Osteoblast (primary cell): ENCODE results near the gene ABLIM1. TPM values are rescaled to one million over a fixed set of nuclear protein-coding genes. Genes with fewer than 3 reads are reported as not detected.

ENCODE experiments used
- DNase-seq: peaks from one replicate; pipeline ENCODE4 v3.0.0; 2011; ENCODE audit warnings: low spot score, mixed read lengths; ENCODE audit not compliant: insufficient read length; ENCODE audit errors: missing footprints
- H2AFZ ChIP-seq: 2 replicates; pipeline ENCODE4 v1.6.0; 2011; ENCODE audit warnings: mild to moderate bottlenecking, low read length
- H3K27ac ChIP-seq: 2 replicates; pipeline ENCODE4 v1.5.1; 2011; ENCODE audit warnings: mild to moderate bottlenecking, low read depth, low read length, moderate library complexity
- H3K27me3 ChIP-seq: 2 replicates; pipeline ENCODE4 v1.6.0; 2012; ENCODE audit warnings: mild to moderate bottlenecking, control low read depth, inconsistent platforms, low read length, moderate library complexity; ENCODE audit not compliant: insufficient read depth
- H3K36me3 ChIP-seq: 2 replicates; pipeline ENCODE4 v1.5.1; 2011; ENCODE audit warnings: mild to moderate bottlenecking, low read length, control low read depth, moderate library complexity; ENCODE audit not compliant: insufficient read depth
- H3K4me1 ChIP-seq: 2 replicates; pipeline ENCODE4 v1.5.1; 2011; ENCODE audit warnings: mild to moderate bottlenecking, low read length, control low read depth, moderate library complexity; ENCODE audit not compliant: insufficient read depth
- H3K4me2 ChIP-seq: 2 replicates; pipeline ENCODE4 v1.6.0; 2011; ENCODE audit warnings: mild to moderate bottlenecking, low read length; ENCODE audit not compliant: insufficient read depth
- H3K4me3 ChIP-seq: fragments of 200-600 bp; sonication (generic); 3 replicates; pipeline ENCODE4 v1.5.1; 2012; ENCODE audit warnings: mild to moderate bottlenecking, low read length, inconsistent platforms; ENCODE audit not compliant: insufficient read depth
- H3K79me2 ChIP-seq: 2 replicates; pipeline ENCODE4 v1.6.0; 2012; ENCODE audit warnings: mild to moderate bottlenecking, low read length, control low read depth, inconsistent platforms; ENCODE audit not compliant: insufficient read depth
- H3K9me3 ChIP-seq: 2 replicates; pipeline ENCODE4 v1.5.1; 2011; ENCODE audit warnings: low read depth, low read length, control low read depth
- H4K20me1 ChIP-seq: 2 replicates; pipeline ENCODE4 v1.6.0; 2012; ENCODE audit warnings: mild to moderate bottlenecking, low read length, control low read depth; ENCODE audit not compliant: insufficient read depth
- CTCF ChIP-seq: IDR thresholded peaks from 2 replicates; pipeline ENCODE4 v1.5.1; 2011; ENCODE audit warnings: mild to moderate bottlenecking, low read depth, low read length, moderate library complexity; ENCODE audit errors: extremely low read depth
- total RNA-seq: library from RNA; depleted of rRNA; stranded (reverse); fragments of >200 nt; gene quantifications from 2 replicates; pipeline ENCODE4 v1.2.3, GENCODE V29; 2012

The ABLIM1 gene
- total RNA-seq, 1 donor: 11.2 TPM

- no peak overlapping the region for H2AFZ ChIP-seq
- H3K4me2 ChIP-seq: no peak overlapping the region
- H3K27ac ChIP-seq: no peak overlapping the region
- H3K27me3 ChIP-seq: peaks cover 19% of the 10 kb centered on the region
- no peaks in the 10 kb centered on the region for H3K79me2 ChIP-seq
- peaks cover 3% of the 10 kb centered on the region for H3K4me1 ChIP-seq
- no peaks in the 10 kb centered on the region for H3K9me3 ChIP-seq
- no peaks in the 10 kb centered on the region for H3K36me3 ChIP-seq
- no peak overlapping the region for H3K4me3 ChIP-seq
- H4K20me1 ChIP-seq: no peaks in the 10 kb centered on the region
- no peak for DNase-seq
- no peak for TF ChIP-seq CTCF
These were observed 41.6 kb downstream of the ABLIM1 start for GRCh38 chr10:114616516-114616915.

- TF ChIP-seq CTCF: no peak
- Histone ChIP-seq H3K27me3 (peaks cover 19% of the 10 kb centered on the region), H3K4me1 (peaks cover 3% of the 10 kb centered on the region), H4K20me1 (no peaks in the 10 kb centered on the region), H2AFZ (no peak overlapping the region), H3K79me2 (no peaks in the 10 kb centered on the region), H3K36me3 (no peaks in the 10 kb centered on the region), H3K27ac (no peak overlapping the region), H3K9me3 (no peaks in the 10 kb centered on the region), H3K4me2 (no peak overlapping the region), H3K4me3 (no peak overlapping the region)
- no peak for DNase-seq
These were observed 42.0 kb downstream of the ABLIM1 start for GRCh38 chr10:114616103-114616502.

- Histone ChIP-seq H3K9me3 (no peaks in the 10 kb centered on the region), H3K4me1 (peaks cover 3% of the 10 kb centered on the region), H4K20me1 (no peaks in the 10 kb centered on the region), H3K27me3 (peaks cover 19% of the 10 kb centered on the region), H3K27ac (no peak overlapping the region), H3K79me2 (no peaks in the 10 kb centered on the region), H3K36me3 (no peaks in the 10 kb centered on the region), H3K4me2 (no peak overlapping the region), H3K4me3 (no peak overlapping the region), H2AFZ (no peak overlapping the region)
- no peak for TF ChIP-seq CTCF
- DNase-seq: no peak
These were observed 42.5 kb downstream of the ABLIM1 start for GRCh38 chr10:114615600-114616007.

GRCh38 chr10:114613237-114613979 lies 44.7 kb downstream of the ABLIM1 start:
- H2AFZ ChIP-seq: no peak overlapping the region
- DNase-seq: no peak
- peaks cover 18% of the 10 kb centered on the region for H3K27me3 ChIP-seq
- no peak for TF ChIP-seq CTCF
- H4K20me1 ChIP-seq: no peaks in the 10 kb centered on the region
- H3K9me3 ChIP-seq: no peaks in the 10 kb centered on the region
- no peak overlapping the region for H3K4me2 ChIP-seq
- H3K4me3 ChIP-seq: no peak overlapping the region
- H3K36me3 ChIP-seq: no peaks in the 10 kb centered on the region
- H3K27ac ChIP-seq: no peak overlapping the region
- no peaks in the 10 kb centered on the region for H3K4me1 ChIP-seq
- no peaks in the 10 kb centered on the region for H3K79me2 ChIP-seq
